Fibroblast of pulmonary artery (primary cell): ENCODE measurements around the gene CIRBP.

Source experiments
- DNase-seq: peaks from one replicate; pipeline ENCODE4 v3.0.0-alpha.2; 2010; ENCODE audit warnings: low read depth
- H3K4me3 ChIP-seq: replicated peaks from 2 replicates; pipeline ENCODE4 v1.5.1; 2011; ENCODE audit warnings: low read depth, mild to moderate bottlenecking, control low read depth, low read length, moderate library complexity
- CTCF ChIP-seq: IDR thresholded peaks from 2 replicates; pipeline ENCODE4 v1.5.1; 2011; ENCODE audit warnings: mild to moderate bottlenecking, control low read depth, low read length, inconsistent platforms; ENCODE audit errors: missing control alignments

CIRBP gene

GRCh38 chr19:1269065-1269477 lies at the start of gene CIRBP:
TSS of gene CIRBP (plus strand) at chr19:1269332. CDS start at chr19:1270934, 1,602 bp downstream.
- no peak for TF ChIP-seq CTCF
- peak within 1 kb of the TSS; percentile 87 for H3K4me3 ChIP-seq
- peak; percentile 99 for DNase-seq

DNA sequence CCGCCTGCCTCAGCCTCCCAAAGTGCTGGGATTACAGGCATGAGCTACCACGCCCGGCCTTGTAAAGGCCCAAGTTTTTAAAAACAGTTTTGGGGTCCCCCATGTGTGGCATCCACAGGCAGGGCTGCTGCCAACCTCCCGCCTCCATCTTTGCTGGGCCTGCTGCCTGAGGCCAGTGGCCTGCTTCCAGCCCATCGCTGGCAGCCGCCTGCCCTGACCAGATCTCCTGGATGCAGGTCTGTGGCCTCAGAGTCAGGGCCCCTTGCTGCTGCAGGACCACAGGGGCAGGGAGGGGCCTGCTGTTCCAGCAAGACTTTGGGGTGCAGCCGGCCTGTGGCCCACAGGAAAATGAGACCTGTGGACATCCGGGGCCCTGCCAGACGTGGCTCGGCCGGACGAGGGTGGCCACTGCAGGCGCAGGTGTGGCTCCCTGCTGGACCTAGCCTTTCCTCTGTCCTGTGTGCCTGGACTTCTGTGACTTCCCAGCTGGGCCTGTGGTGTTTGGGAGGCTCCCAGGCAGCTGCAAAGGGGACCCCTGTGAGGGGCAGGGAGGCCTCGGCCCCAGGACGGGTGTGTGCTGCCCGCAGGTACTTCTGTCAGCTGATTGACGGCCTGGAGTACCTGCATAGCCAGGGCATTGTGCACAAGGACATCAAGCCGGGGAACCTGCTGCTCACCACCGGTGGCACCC lies 49.2 kb upstream of the CIRBP start:
- no peak for TF ChIP-seq CTCF
- H3K4me3 ChIP-seq, result no peak overlapping the region
- no peak for DNase-seq

GRCh38 chr19:1220477-1220930 lies 48.6 kb upstream of the CIRBP start:
- no peak for DNase-seq
- no peak for TF ChIP-seq CTCF
- no peak overlapping the region for H3K4me3 ChIP-seq

DNA sequence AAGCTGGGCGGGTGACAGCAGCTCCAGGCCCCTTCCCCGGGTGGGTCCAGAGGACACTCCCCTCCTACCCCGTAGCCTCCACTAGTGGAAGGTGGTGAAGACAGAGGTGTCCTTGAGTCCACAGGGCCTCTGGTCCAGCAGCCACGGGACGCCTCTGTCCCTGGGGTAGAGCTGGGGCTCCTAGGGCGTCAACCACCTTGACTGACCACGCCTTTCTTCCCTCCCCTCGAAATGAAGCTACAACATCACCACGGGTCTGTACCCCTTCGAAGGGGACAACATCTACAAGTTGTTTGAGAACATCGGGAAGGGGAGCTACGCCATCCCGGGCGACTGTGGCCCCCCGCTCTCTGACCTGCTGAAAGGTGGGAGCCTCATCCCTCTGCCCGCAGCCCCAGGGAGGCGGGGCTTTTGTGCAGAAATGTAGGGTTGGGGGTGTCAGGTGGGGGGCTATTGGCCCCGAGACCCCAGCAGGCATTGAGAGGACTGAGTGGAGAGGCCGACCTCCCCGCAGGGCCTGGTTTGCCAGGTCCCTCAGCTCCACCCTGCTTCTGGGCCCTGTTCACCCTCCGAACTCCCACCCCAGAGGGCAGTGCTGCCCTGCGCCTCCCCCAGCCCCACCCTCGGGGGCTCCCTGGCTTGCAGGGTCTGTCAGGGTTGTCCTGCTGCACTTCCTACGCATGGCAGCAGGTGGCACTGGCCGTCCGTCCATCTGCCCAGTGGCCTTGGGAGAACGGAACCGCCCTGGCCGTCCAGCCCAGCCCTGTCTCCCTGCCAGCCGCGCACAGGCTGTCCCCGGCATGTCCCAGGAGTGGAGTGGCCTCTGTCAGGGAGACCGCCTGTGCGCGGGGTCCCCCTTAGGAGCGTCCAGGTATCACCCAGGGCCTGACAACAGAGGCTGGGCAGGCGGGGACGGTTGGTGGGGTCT lies 47.9 kb upstream of the CIRBP start:
- H3K4me3 ChIP-seq, result no peak overlapping the region
- TF ChIP-seq CTCF, result peak; percentile 55
- peak; percentile 61 for DNase-seq

DNA sequence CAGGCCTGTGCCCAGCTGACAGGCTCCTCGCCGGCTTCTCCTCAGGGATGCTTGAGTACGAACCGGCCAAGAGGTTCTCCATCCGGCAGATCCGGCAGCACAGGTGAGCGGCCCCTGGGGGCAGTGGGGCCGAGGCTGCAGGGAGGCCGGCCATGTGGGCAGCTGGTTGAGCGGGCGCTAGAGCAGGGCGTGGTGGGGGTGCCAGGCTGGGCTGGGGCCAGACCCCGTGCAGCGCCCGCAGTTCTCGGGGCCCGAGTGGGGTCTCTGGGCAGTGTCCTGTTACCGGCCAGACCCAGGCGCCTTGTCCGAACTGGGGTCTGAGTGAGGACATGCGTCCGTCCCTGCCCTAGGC lies 47.3 kb upstream of the CIRBP start:
- no peak for DNase-seq
- H3K4me3 ChIP-seq, result no peak overlapping the region
- no peak for TF ChIP-seq CTCF

DNA sequence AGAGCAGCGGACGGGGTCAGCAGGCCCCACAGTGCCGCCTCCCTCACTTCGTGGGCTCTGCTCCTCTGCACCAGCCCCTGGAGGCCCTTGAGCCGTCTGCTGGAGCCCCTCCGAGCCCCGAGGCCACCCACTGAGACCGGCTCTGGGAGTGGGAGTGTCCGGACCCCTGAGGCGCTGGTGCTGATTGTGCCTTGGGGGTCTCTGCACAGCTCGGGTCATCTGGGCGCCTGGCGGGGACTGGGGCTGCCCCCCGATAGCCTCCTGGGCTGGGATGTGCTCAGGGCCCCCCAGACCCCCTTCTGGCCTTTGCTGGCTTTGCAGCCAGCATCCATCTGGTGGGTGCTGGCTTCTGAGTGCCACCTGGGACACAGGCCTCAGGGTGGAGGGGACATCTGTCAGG lies 46.7 kb upstream of the CIRBP start:
- DNase-seq, result no peak
- peak; percentile 7 for TF ChIP-seq CTCF
- no peak overlapping the region for H3K4me3 ChIP-seq
